DND-41 (cell line): ENCODE data around the gene COMMD9.

Source experiments
- EZH2 ChIP-seq: IDR thresholded peaks from 3 replicates; pipeline ENCODE4 v1.6.1; 2012; ENCODE audit warnings: borderline replicate concordance, low read depth, mild to moderate bottlenecking, moderate library complexity, low read length, inconsistent platforms; ENCODE audit not compliant: severe bottlenecking
- TF ChIP-seq, protein P1 (sequence below): IDR thresholded peaks from 2 replicates; pipeline ENCODE4 v1.5.1; 2012; ENCODE audit warnings: borderline replicate concordance, low read length, moderate library complexity, mild to moderate bottlenecking; ENCODE audit not compliant: poor library complexity, severe bottlenecking; ENCODE audit errors: extremely low read depth

DNA sequence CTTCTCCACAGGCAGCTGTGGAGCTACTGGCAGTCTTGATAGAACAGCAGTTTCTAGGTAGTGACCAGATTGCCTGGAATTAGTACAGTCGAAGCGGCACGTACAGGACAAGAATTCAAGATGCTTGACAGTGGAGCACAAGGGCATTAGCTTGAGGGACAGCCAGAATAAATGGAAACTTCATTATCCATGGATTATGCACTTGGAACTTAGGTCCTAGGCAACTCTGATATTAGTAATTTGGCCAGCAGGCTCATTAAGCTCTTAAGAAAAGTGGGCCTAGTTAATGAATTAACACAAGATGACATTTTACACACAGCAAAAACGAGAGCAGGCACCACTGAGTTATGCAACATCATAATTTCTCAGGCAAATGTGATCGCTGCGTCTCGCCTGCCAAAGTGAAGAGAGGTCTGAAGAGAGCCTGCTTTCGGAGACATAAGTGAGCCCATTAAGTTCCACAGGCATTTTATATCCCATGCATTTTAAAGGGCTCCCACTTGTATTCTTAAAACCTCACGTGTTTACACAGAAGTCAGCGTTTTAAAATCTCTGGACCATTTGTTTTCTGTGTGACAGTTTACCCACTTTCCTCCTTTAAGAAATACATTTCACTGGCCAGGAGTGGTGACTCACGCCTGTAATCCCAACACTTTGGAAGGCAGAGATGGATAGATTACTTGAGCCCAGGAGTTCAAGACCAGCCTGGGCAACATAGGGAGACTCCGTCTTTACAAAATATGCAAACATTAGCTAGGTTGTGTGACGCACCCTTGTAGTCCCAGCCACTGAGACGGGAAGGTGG lies 66.2 kb downstream of the COMMD9 start:
- TF ChIP-seq, protein P1, sequence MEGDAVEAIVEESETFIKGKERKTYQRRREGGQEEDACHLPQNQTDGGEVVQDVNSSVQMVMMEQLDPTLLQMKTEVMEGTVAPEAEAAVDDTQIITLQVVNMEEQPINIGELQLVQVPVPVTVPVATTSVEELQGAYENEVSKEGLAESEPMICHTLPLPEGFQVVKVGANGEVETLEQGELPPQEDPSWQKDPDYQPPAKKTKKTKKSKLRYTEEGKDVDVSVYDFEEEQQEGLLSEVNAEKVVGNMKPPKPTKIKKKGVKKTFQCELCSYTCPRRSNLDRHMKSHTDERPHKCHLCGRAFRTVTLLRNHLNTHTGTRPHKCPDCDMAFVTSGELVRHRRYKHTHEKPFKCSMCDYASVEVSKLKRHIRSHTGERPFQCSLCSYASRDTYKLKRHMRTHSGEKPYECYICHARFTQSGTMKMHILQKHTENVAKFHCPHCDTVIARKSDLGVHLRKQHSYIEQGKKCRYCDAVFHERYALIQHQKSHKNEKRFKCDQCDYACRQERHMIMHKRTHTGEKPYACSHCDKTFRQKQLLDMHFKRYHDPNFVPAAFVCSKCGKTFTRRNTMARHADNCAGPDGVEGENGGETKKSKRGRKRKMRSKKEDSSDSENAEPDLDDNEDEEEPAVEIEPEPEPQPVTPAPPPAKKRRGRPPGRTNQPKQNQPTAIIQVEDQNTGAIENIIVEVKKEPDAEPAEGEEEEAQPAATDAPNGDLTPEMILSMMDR: no peak
- TF ChIP-seq EZH2: no peak
